ENCODE measurements around the gene STK11.

The STK11 gene

DNA sequence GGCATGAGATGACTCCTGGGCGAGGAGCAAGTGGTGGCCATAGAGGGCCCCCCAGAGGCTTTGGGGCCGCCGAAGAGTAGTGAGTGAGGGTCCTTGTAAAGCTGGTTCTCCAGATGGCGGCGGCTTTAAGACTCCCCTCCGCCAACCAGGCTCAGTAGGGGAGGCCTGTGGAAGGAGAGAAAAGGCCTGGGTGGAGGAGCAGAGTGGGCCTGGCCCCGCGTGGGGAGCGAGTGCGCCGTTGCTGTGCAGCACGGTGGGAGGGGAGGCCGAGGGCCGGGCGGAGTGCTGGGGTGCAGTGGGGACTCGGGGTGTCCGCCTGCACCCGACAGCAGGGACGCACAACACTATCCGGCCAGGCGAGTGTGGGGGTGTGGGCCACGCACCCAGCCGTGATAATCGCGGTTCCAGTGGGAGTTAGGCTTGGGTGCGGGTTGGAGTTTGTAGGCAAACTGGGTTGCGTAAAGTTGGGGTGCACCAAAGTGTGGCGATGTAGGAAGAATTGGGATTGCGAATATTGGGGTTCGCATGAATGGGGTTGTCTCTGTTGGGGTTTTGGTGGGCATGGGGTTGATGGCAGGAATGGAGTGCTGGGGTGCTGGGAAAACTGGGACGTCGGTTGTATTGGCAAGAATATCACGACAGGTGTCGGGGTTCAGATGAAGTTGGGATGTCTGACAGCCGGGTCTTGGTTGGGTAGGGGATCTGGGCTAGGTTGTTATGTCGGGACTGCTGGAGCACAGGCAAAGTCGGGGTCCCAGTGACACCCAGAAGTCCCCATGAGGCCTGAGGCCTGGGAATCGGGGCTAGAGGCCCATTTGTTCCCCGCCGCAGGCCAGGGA is 62.9 kb downstream of the STK11 start:
- TF ChIP-seq, protein P1, sequence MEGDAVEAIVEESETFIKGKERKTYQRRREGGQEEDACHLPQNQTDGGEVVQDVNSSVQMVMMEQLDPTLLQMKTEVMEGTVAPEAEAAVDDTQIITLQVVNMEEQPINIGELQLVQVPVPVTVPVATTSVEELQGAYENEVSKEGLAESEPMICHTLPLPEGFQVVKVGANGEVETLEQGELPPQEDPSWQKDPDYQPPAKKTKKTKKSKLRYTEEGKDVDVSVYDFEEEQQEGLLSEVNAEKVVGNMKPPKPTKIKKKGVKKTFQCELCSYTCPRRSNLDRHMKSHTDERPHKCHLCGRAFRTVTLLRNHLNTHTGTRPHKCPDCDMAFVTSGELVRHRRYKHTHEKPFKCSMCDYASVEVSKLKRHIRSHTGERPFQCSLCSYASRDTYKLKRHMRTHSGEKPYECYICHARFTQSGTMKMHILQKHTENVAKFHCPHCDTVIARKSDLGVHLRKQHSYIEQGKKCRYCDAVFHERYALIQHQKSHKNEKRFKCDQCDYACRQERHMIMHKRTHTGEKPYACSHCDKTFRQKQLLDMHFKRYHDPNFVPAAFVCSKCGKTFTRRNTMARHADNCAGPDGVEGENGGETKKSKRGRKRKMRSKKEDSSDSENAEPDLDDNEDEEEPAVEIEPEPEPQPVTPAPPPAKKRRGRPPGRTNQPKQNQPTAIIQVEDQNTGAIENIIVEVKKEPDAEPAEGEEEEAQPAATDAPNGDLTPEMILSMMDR (conservative IDR thresholded peaks at IDR 0.05; ENCODE audit: low read depth, low read length), result no peak
- no peak for DNase-seq (ENCODE audit: low read depth)
- H3K4me3 ChIP-seq (ENCODE audit: low read depth, low read length), result no peak overlapping the region

DNA sequence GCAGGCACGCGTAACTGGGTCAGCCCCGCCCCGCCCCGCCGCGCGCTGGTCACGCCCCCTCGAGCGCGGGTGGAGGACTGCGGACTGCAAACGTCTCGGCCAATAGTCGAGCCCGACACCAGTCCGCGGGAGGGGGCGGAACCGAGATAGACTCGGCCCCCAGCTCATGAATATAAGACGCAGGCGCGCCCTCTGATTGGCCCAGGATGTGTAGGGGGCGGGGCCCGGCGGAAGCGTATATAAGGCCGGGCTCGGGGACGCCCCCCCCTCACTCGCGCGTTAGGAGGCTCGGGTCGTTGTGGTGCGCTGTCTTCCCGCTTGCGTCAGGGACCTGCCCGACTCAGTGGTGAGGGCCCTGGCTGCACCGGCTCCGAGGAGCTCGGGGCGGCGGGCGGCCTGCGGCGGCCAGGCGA is 63.5 kb downstream of the STK11 start, which contains the start of gene CIRBP:
Gene CIRBP, plus strand, starts transcription at position 268 of the 413 bp plus-strand sequence. CDS start 1,602 bp downstream, outside the sequence.
- H3K4me3 ChIP-seq (ENCODE audit: low read depth, low read length), result peak within 1 kb of the TSS; percentile 84
- TF ChIP-seq, protein P1 (conservative IDR thresholded peaks at IDR 0.05; ENCODE audit: low read depth, low read length), result no peak
- peak; percentile 100 for DNase-seq (ENCODE audit: low read depth)

DNA sequence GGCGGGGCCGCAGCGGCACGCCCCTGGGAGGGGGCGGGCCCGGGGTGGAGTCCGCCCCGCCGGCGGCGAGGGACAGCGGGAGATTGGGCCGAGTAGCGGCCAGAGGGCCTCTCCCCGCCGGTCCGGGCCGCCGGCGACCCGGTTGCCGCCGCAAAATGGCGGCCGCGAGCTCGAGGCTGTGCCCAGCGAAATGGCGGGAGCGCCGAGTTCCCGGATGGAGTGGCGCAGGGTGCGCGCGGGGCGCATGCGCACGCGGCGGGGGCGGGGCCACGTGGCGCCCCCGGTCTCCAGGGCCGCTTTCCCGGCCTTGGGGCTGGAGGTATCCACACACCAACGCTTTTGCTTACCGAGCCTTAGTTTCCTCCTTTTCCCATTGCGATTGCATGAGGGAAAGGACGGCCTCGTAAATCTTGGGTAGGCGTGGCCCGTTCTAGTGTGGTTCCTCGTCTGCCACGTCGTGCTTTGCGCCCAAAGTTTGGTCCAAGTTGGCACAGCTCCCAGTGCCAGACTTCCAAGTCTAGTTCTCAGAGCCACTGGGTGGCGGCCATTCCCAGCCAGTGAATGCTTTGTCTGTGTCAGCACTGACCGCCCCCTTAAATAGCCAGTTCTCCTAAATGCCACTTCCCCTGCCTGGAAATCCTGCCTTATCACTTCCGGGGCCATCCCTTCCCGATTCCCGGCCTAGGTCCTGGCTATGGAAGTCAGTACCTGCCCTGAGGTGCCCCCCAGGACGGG is 64.1 kb downstream of the STK11 start:
- TF ChIP-seq, protein P1 (conservative IDR thresholded peaks at IDR 0.05; ENCODE audit: low read depth, low read length), result peak; percentile 15
- peak; percentile 82 for DNase-seq (ENCODE audit: low read depth)
- peak overlapping the region; percentile 84 for H3K4me3 ChIP-seq (ENCODE audit: low read depth, low read length)

DNA sequence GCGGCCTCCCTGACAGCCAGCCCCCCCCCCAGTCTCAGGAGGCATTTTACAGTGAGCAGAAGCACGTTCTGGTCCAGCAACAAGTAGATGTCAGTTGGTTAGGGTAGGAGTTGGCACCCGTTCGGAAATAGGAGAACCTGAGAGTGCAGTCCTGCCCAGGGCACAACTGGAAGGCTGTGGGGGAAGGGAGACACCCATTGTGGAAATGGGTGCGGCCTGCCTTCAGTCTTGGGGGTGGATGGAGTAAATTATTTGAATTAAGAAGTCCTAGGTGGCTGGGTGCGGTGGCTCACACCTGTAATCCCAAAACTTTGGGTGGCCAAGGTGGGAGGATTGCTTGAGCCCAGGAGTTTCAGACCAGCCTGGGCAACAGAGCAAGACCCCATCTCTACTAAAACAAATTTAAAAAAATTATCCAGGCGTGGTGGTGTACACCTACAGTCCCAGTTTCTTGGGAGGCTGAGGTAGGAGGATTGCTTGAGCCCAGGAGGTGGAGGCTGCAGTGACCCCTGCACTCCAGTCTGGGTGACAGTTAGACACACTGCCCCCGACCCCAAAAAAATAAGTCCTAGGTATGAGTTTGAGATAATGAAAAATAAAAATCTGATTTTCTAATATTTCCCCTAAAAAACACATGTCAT is 64.8 kb downstream of the STK11 start:
- DNase-seq (ENCODE audit: low read depth), result no peak
- peak overlapping the region; percentile 84 for H3K4me3 ChIP-seq (ENCODE audit: low read depth, low read length)
- TF ChIP-seq, protein P1 (conservative IDR thresholded peaks at IDR 0.05; ENCODE audit: low read depth, low read length), result no peak

DNA sequence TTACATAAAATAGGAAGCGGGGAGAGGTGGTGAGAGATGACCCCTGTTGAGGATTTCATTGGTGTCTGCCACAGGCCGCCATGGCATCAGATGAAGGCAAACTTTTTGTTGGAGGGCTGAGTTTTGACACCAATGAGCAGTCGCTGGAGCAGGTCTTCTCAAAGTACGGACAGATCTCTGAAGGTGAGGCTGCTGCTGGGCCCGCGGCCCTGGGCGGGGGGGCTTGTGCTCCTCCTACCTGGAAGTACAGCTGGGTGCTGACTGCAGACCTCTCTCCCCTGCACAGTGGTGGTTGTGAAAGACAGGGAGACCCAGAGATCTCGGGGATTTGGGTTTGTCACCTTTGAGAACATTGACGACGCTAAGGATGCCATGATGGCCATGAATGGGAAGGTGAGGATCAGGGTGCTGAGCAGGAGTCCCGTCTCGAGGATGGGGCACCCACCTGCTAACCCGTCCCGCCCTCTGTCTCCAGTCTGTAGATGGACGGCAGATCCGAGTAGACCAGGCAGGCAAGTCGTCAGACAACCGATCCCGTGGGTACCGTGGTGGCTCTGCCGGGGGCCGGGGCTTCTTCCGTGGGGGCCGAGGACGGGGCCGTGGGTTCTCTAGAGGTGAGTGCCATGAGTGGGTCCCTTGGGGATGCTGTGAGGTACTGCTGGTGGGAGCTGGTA is 65.4 kb downstream of the STK11 start:
- TF ChIP-seq, protein P1 (conservative IDR thresholded peaks at IDR 0.05; ENCODE audit: low read depth, low read length), result no peak
- H3K4me3 ChIP-seq (ENCODE audit: low read depth, low read length), result peak overlapping the region; percentile 84
- DNase-seq (ENCODE audit: low read depth), result no peak
